CD8-positive, alpha-beta memory T cell (primary cell): ENCODE results near the gene PKD1L1. TPM values are rescaled to one million over a fixed set of nuclear protein-coding genes. Genes with fewer than 3 reads are reported as not detected.

Source experiments
- CTCF ChIA-PET: fragments of 350-600 bp; sonication (Branson Sonifier 250); formaldehyde crosslinking; loops from one replicate; lab custom pipeline; 2021; ENCODE audit warnings: antibody characterized with exemption; lab: Charles Lee
- POLR2A ChIA-PET: fragments of 350-600 bp; sonication (Branson Sonifier 250); formaldehyde crosslinking; loops from one replicate; lab custom pipeline; 2021; ENCODE audit warnings: antibody characterized with exemption; lab: Charles Lee
- DNase-seq, 5 donors: peaks; one replicate each; pipeline versions ENCODE4 v3.0.0 to v3.0.0-alpha.2; 2020 to 2022; ENCODE audit warnings: mixed read lengths in 1 of 5
- H3K27ac ChIP-seq: one replicate; pipeline ENCODE4 v1.7.0; 2013; ENCODE audit warnings: low read depth, mild to moderate bottlenecking, low read length, moderate library complexity
- H3K27me3 ChIP-seq: 2 replicates; pipeline ENCODE4 v1.7.0; 2013; ENCODE audit warnings: low read length, mild to moderate bottlenecking; ENCODE audit not compliant: insufficient read depth, poor library complexity, severe bottlenecking
- H3K36me3 ChIP-seq: 2 replicates; pipeline ENCODE4 v1.7.0; 2013; ENCODE audit warnings: mild to moderate bottlenecking, low read length, moderate library complexity; ENCODE audit not compliant: insufficient read depth
- H3K4me1 ChIP-seq: 2 replicates; pipeline ENCODE4 v1.7.0; 2013; ENCODE audit warnings: mild to moderate bottlenecking, low read length, moderate library complexity; ENCODE audit not compliant: insufficient read depth
- H3K4me3 ChIP-seq: 2 replicates; pipeline ENCODE4 v1.7.0; 2013; ENCODE audit warnings: mild to moderate bottlenecking, low read length
- H3K9me3 ChIP-seq: 2 replicates; pipeline ENCODE4 v1.7.0; 2013; ENCODE audit warnings: mild to moderate bottlenecking, low read length
- H3K27ac Mint-ChIP-seq, 8 donors: one replicate each; pipeline ENCODE4 v1.8.0; 2020 to 2021; ENCODE audit warnings: mixed read lengths in 8 of 8, mild to moderate bottlenecking in 6 of 8, inconsistent platforms in 3 of 8, moderate library complexity in 3 of 8
- H3K27me3 Mint-ChIP-seq, 2 donors: one replicate each; pipeline ENCODE4 v1.8.0; 2020 to 2021; ENCODE audit warnings: mixed read lengths in 2 of 2, mild to moderate bottlenecking in 1 of 2, moderate library complexity in 1 of 2
- H3K36me3 Mint-ChIP-seq, 3 donors: one replicate each; pipeline ENCODE4 v1.8.0; 2020 to 2021; ENCODE audit warnings: mixed read lengths in 3 of 3, inconsistent platforms in 1 of 3, mild to moderate bottlenecking in 1 of 3
- H3K4me1 Mint-ChIP-seq, 3 donors: one replicate each; pipeline ENCODE4 v1.8.0; 2020 to 2021; ENCODE audit warnings: mixed read lengths in 3 of 3, inconsistent platforms in 1 of 3, mild to moderate bottlenecking in 1 of 3
- H3K4me3 Mint-ChIP-seq, 7 donors: one replicate each; pipeline ENCODE4 v1.8.0; 2020 to 2021; ENCODE audit warnings: mixed read lengths in 7 of 7, mild to moderate bottlenecking in 6 of 7, moderate library complexity in 4 of 7, inconsistent platforms in 2 of 7
- H3K9me3 Mint-ChIP-seq, 5 donors: one replicate each; pipeline ENCODE4 v1.8.0; 2020 to 2022; ENCODE audit warnings: mixed read lengths in 5 of 5, mild to moderate bottlenecking in 3 of 5, moderate library complexity in 2 of 5, inconsistent platforms in 1 of 5
- polyA plus RNA-seq: library from polyadenylated mRNA; unstranded; fragments of 300-500 nt; fragmentation: Illumina TruSeq; gene quantifications from one replicate; pipeline ENCODE4 v1.2.3, GENCODE V29; 2021
- total RNA-seq, 2 experiments: library from RNA; stranded (reverse); gene quantifications; one replicate each; pipeline ENCODE4 v1.2.3, GENCODE V29; 2021

PKD1L1 gene
- total and polyA plus RNA-seq, 3 experiments from 2014 or later: 0.02 to 0.18 (median 0.18) TPM

- H3K36me3 Mint-ChIP-seq: peaks cover 0 to 3% (median 0%) of the 10 kb centered on the region in 3 donors
- POLR2A ChIA-PET: no interaction called here
- H3K9me3 Mint-ChIP-seq: no peaks in the 10 kb centered on the region
- DNase-seq: no peak
- H3K4me3 Mint-ChIP-seq: no peak overlapping the region
- H3K9me3 ChIP-seq: no peaks in the 10 kb centered on the region
- no peak overlapping the region for H3K27ac Mint-ChIP-seq
- H3K4me3 ChIP-seq: no peak overlapping the region
- no peak overlapping the region for H3K27ac ChIP-seq
- H3K36me3 ChIP-seq: no peaks in the 10 kb centered on the region
- peaks cover 3 to 9% of the 10 kb centered on the region in 2 donors for H3K27me3 Mint-ChIP-seq
- CTCF ChIA-PET: interaction anchor here (1.2 kb wide), 1 partner anchor 30 kb away, joined by 3 read pairs; no protein-coding TSS in a partner anchor
- H3K27me3 ChIP-seq: no peaks in the 10 kb centered on the region
- no peaks in the 10 kb centered on the region for H3K4me1 ChIP-seq
- no peaks in the 10 kb centered on the region for H3K4me1 Mint-ChIP-seq
Observed at GRCh38 chr7:47914717-47915615, 33.3 kb downstream of the PKD1L1 start.

- Mint-ChIP-seq H3K27ac (no peak overlapping the region), H3K9me3 (no peaks in the 10 kb centered on the region), H3K4me3 (no peak overlapping the region), H3K36me3 (peaks cover 0 to 3% (median 0%) of the 10 kb centered on the region in 3 donors), H3K27me3 (peaks cover 3 to 9% of the 10 kb centered on the region in 2 donors), H3K4me1 (no peaks in the 10 kb centered on the region)
- H3K9me3 ChIP-seq: no peaks in the 10 kb centered on the region
- no peaks in the 10 kb centered on the region for H3K36me3 ChIP-seq
- no peak overlapping the region for H3K27ac ChIP-seq
- no peaks in the 10 kb centered on the region for H3K27me3 ChIP-seq
- no peak for DNase-seq
- POLR2A ChIA-PET: no interaction called here
- no peak overlapping the region for H3K4me3 ChIP-seq
- CTCF ChIA-PET: no interaction called here
- H3K4me1 ChIP-seq: no peaks in the 10 kb centered on the region
Observed at GRCh38 chr7:47912332-47912731, 35.9 kb downstream of the PKD1L1 start.

- H3K27me3 Mint-ChIP-seq: peaks cover 3 to 9% of the 10 kb centered on the region in 2 donors
- no peak for DNase-seq
- H3K4me1 Mint-ChIP-seq: no peaks in the 10 kb centered on the region
- POLR2A ChIA-PET: no interaction called here
- H3K4me3 Mint-ChIP-seq: no peak overlapping the region
- no peaks in the 10 kb centered on the region for H3K4me1 ChIP-seq
- H3K9me3 Mint-ChIP-seq: no peaks in the 10 kb centered on the region
- no peaks in the 10 kb centered on the region for H3K36me3 ChIP-seq
- no peak overlapping the region for H3K27ac ChIP-seq
- no peaks in the 10 kb centered on the region for H3K9me3 ChIP-seq
- no peak overlapping the region for H3K4me3 ChIP-seq
- no peaks in the 10 kb centered on the region for H3K27me3 ChIP-seq
- peak overlapping the region in 1 of 8 donors; percentile 46 for H3K27ac Mint-ChIP-seq
- no peaks in the 10 kb centered on the region for H3K36me3 Mint-ChIP-seq
- CTCF ChIA-PET: no interaction called here
Observed at GRCh38 chr7:47908720-47909119, 39.5 kb downstream of the PKD1L1 start.

GRCh38 chr7:47907981-47908616 lies 40.2 kb downstream of the PKD1L1 start:
- Histone ChIP-seq H3K27ac (no peak overlapping the region), H3K27me3 (no peaks in the 10 kb centered on the region), H3K36me3 (no peaks in the 10 kb centered on the region), H3K4me3 (no peak overlapping the region), H3K4me1 (no peaks in the 10 kb centered on the region), H3K9me3 (no peaks in the 10 kb centered on the region)
- no peak for DNase-seq
- POLR2A ChIA-PET: no interaction called here
- CTCF ChIA-PET: no interaction called here
- Mint-ChIP-seq H3K9me3 (no peaks in the 10 kb centered on the region), H3K4me1 (no peaks in the 10 kb centered on the region), H3K4me3 (no peak overlapping the region), H3K36me3 (no peaks in the 10 kb centered on the region), H3K27ac (no peak overlapping the region), H3K27me3 (peaks cover 1 to 9% of the 10 kb centered on the region in 2 donors)

GRCh38 chr7:47906883-47907282 lies 41.4 kb downstream of the PKD1L1 start:
- CTCF ChIA-PET: no interaction called here
- no peaks in the 10 kb centered on the region for H3K36me3 Mint-ChIP-seq
- Histone ChIP-seq H3K9me3 (no peaks in the 10 kb centered on the region), H3K27ac (no peak overlapping the region), H3K4me3 (no peak overlapping the region), H3K27me3 (no peaks in the 10 kb centered on the region), H3K4me1 (no peaks in the 10 kb centered on the region), H3K36me3 (no peaks in the 10 kb centered on the region)
- H3K27ac Mint-ChIP-seq: no peak overlapping the region
- no peaks in the 10 kb centered on the region for H3K9me3 Mint-ChIP-seq
- POLR2A ChIA-PET: no interaction called here
- peaks cover under 1 to 7% of the 10 kb centered on the region in 2 donors for H3K27me3 Mint-ChIP-seq
- DNase-seq: no peak
- no peak overlapping the region for H3K4me3 Mint-ChIP-seq
- no peaks in the 10 kb centered on the region for H3K4me1 Mint-ChIP-seq

- no peaks in the 10 kb centered on the region for H3K4me1 ChIP-seq
- Mint-ChIP-seq H3K27ac (no peak overlapping the region), H3K27me3 (no peaks in the 10 kb centered on the region), H3K9me3 (no peaks in the 10 kb centered on the region), H3K36me3 (no peaks in the 10 kb centered on the region), H3K4me3 (no peak overlapping the region), H3K4me1 (no peaks in the 10 kb centered on the region)
- ChIA-PET CTCF (no interaction called here), POLR2A (no interaction called here)
- H3K36me3 ChIP-seq: no peaks in the 10 kb centered on the region
- H3K9me3 ChIP-seq: no peaks in the 10 kb centered on the region
- H3K27me3 ChIP-seq: no peaks in the 10 kb centered on the region
- H3K27ac ChIP-seq: no peak overlapping the region
- DNase-seq: no peak
- H3K4me3 ChIP-seq: no peak overlapping the region
Observed at GRCh38 chr7:47905076-47905920, 43.0 kb downstream of the PKD1L1 start.

- H3K36me3 ChIP-seq: no peaks in the 10 kb centered on the region
- H3K4me1 ChIP-seq: no peaks in the 10 kb centered on the region
- Mint-ChIP-seq H3K4me1 (no peaks in the 10 kb centered on the region), H3K9me3 (no peaks in the 10 kb centered on the region), H3K27me3 (peaks cover 2 to 3% of the 10 kb centered on the region in 2 donors), H3K4me3 (no peak overlapping the region), H3K27ac (no peak overlapping the region), H3K36me3 (no peaks in the 10 kb centered on the region)
- no peak overlapping the region for H3K27ac ChIP-seq
- POLR2A ChIA-PET: no interaction called here
- CTCF ChIA-PET: no interaction called here
- no peaks in the 10 kb centered on the region for H3K27me3 ChIP-seq
- no peak for DNase-seq
- H3K9me3 ChIP-seq: no peaks in the 10 kb centered on the region
- H3K4me3 ChIP-seq: no peak overlapping the region
Observed at GRCh38 chr7:47902013-47902412, 46.3 kb downstream of the PKD1L1 start.
